DND-41 (cell line): ENCODE data around the gene ACAD8.

Source experiments
- EZH2 ChIP-seq: IDR thresholded peaks from 3 replicates; pipeline ENCODE4 v1.6.1; 2012; ENCODE audit warnings: borderline replicate concordance, low read depth, mild to moderate bottlenecking, moderate library complexity, low read length, inconsistent platforms; ENCODE audit not compliant: severe bottlenecking
- TF ChIP-seq, protein P1 (sequence below): IDR thresholded peaks from 2 replicates; pipeline ENCODE4 v1.5.1; 2012; ENCODE audit warnings: borderline replicate concordance, low read length, moderate library complexity, mild to moderate bottlenecking; ENCODE audit not compliant: poor library complexity, severe bottlenecking; ENCODE audit errors: extremely low read depth

GRCh38 chr11:134258577-134258976, 5.2 kb downstream of the ACAD8 start:
- TF ChIP-seq, protein P1, sequence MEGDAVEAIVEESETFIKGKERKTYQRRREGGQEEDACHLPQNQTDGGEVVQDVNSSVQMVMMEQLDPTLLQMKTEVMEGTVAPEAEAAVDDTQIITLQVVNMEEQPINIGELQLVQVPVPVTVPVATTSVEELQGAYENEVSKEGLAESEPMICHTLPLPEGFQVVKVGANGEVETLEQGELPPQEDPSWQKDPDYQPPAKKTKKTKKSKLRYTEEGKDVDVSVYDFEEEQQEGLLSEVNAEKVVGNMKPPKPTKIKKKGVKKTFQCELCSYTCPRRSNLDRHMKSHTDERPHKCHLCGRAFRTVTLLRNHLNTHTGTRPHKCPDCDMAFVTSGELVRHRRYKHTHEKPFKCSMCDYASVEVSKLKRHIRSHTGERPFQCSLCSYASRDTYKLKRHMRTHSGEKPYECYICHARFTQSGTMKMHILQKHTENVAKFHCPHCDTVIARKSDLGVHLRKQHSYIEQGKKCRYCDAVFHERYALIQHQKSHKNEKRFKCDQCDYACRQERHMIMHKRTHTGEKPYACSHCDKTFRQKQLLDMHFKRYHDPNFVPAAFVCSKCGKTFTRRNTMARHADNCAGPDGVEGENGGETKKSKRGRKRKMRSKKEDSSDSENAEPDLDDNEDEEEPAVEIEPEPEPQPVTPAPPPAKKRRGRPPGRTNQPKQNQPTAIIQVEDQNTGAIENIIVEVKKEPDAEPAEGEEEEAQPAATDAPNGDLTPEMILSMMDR, result no peak
- no peak for TF ChIP-seq EZH2
